Esophagus mucosa (tissue), 1 donor: Measurements from ENCODE around the gene PPP1R9A. TPM values are rescaled to one million over a fixed set of nuclear protein-coding genes. Genes with fewer than 3 reads are reported as not detected.

Experiments used
- ATAC-seq: fragments of 200-7000 bp; cut with Tn5 transposase; one replicate; pipeline ENCODE4 v1.9.1; 2020
- total RNA-seq: library from RNA; stranded (reverse); gene quantifications from one replicate; pipeline ENCODE4 v1.2.4, GENCODE V29; 2023
- donor health status: DM: yes; HTN: yes; CAD: no.

PPP1R9A gene
- total RNA-seq, 1 donor from 2014 or later: 0.36 TPM

DNA sequence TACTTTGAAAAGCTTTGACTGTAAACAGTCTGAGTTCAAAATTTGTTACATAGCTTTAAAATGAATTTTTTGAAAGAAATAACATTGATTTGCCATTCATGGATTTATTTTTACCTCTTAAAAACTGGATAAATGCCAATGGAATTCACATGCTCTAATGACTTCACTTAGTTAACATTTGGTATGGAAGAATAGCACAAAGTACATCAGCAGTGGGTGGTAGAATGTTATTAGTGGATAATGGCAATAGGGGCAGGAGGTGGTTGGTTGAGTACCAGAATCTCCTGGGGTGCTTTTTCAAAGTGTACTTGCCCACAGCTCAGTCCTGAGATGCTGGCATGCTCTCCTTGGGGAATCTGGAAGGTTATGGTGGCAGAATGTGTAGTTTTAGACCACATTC, 4.7 kb downstream of the PPP1R9A start:
- ATAC-seq: no peak

DNA sequence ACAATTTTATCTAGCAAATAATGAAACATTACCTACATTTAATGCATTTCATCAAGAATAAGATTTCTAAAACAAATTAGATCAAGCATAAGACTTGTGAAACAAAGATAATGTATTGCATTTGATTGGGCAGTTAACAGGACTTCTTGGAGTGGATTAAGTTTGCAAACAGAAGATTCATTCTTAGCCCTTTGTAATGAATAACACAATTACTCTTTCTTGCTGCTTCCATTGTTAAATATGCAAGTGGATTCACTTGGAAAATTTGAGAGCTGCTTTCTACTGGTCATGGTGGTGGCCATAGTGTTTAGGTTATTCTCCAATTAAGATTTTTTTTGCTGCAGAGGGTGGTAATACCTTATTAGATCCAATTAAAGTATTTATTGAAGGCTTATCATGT, 6.0 kb downstream of the PPP1R9A start:
- no peak for ATAC-seq

DNA sequence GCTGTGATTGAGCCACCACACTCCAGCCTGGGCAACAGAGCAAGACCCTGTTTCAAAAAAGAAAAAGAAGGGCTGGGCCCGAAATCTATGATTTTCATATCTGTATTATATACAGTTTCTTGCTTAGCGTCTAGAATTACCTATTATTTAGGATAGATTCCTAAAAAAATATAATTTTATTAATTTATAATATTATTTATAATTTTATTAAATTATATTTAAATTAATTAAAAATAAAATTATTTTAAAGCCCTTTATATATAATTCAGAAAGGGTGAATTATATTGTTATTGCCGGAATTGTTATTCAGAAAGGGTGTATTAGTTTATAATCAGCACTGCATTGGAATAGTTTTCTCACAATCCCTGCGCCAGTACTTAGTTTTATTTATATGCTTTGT, 14.5 kb downstream of the PPP1R9A start:
- ATAC-seq: no peak

DNA sequence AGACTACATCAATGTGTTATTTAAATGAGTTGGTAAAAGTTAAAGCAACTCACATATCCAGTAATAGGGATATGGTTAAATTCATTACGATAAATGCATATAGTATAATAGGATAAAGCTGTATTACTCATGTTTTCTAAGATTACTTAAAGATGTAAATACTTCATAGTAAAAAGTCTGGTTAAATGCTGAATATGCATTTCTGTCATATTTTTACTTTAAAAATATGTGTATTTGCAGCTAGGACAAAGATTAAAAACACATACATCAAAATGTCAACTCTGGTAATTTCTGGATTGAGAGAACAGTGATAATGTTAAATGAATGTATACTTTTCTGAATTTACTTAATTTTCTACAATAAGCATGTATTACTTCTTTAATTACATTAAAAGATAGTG, 15.1 kb downstream of the PPP1R9A start:
- ATAC-seq: no peak

DNA sequence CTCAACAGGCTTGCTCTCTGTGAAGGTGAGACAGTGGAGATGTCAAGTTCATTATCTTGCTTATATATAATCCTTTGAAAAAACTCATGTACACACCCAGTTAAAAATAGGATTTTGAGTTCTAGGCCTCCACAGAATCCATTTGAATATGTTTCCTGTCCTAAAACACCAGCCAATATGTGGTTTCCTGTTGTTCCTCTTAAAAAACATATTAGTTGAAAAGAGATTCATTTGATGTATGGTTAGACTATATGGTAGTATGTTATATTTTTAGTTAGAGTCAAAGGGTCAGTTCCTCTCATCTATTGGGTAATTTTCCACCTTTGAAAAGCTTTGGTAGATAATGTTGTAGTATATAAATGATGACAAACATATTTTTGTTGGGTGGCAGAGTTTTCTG, 16.0 kb downstream of the PPP1R9A start:
- ATAC-seq: no peak

DNA sequence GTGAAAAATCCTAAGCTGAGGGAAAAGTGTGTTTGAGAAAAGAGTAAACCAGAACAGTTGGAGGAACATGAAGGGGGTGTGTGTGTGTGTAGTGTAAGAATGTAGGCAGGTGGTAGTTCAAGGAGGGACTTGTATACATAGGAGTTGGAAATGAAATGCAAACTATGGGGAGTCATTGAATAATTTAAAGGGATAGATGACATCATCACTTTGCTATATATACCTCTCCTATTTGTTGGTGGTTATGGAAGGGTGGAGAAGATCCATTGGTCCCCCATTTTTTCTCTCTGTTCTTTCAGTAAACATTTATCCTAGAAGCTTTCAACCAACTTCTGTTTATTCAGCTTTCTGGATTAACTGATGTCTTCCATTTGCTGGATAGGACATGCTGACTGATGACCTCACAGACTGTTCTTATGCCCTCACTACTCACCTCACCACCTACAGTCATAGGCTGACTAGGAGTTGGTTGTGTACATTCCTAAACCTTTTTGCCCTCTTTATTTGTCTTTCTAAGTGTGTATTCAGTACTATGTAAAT, 20.8 kb downstream of the PPP1R9A start:
- no peak for ATAC-seq

DNA sequence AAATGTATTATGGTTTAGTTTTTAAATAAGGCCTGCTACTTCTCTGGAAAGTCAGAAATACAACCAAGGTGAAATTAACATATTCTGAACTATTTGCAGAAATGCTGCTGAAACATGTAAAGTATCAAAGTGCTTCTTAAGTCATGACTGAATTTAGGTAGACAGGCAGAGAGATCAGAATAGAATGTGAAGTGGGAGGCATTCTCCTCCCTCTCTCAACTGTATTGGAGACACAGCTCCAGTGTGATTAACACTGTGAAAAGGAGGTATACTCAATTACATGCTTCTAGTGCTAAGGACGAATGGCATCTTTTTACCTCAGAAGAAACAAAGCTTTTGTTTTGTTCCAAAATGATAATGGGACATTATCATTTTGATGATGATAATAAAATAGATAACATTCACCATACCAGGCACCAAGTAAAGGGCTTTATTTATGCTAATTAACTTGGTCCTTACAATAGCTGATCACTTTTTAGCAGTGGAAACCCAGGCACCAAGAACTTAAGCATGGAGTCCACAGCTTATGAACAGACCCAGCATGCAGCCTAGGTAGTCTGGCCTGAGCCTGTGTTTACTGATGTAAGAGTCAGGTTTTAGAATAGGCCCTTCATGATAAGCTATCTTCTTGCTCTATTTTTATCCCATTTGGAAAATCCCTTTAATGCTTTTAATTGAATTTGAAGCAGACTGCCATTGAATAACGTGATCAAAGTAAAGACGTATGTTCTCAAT, 26.0 kb downstream of the PPP1R9A start:
- ATAC-seq: no peak

DNA sequence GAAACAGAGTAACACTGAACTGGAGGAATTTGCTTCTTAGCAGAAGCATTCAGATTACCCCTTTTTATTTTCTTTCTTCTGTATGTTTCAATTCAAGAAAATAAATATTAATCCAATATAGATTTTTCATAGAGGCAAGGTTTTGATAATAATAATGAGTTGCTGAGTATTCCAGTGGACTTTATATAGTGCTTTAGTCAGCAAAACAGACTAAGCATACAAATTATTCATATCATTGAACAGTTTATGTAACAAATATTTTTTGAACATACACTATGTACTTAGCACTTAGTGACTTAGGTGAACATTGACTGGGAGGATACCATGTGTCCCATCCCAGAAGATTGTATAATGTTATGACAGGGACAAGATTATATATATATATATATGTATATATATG, 32.0 kb downstream of the PPP1R9A start:
- ATAC-seq: no peak

DNA sequence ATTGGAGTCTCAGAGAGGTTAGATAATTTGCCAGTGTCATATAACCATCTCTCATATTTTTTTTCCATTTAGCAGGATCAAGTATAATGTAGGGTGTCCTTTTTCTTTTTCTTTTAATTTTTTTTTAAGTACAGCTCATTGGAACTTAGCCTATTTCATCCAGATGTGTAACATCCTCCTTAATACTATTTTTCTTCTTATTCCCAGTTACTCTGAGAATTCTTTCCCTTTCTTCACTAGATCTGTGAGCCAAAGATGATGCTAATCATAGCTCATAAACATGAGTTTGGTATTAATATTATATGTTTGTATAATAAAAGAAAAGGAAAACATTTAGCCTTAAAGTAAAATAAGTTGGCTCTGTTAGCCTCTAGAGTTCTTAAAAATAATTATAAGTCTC, 32.8 kb downstream of the PPP1R9A start:
- no peak for ATAC-seq

DNA sequence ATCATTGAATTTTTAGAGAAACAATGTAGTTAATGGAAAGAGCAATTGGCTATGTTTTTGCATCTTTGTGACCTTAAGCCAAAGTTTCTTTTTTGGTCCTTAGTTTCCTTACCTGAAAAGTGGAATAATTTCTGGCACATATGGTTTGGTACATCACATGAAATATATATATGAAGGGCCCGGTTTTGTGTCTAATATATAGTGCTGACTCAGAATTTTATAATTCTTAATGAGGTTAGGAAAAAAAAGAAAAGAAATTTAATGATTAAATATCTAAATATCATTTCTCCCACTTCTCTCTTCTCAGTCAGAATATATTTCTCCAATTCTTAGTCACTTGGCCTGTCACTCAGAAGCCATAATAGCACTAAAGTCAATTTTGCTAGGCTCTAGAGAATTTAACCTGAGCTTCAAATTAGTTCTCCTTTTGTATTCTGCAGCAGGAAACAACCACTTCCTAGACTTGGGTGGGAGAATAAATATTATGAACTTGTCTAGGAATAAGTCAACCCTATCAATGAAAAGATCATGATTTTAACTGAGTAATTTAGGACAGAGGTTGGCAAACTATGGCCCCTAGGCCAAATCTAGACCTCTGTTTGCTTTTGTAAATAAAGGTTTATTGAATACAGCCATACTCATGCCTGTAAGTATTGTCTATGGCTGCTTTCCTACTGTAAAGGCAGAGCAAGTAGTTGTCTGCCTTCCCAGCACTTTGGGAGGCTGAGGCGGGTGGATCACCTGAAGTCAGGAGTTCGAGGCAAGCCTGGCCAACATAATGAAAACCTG, 34.6 kb downstream of the PPP1R9A start:
- no peak for ATAC-seq

DNA sequence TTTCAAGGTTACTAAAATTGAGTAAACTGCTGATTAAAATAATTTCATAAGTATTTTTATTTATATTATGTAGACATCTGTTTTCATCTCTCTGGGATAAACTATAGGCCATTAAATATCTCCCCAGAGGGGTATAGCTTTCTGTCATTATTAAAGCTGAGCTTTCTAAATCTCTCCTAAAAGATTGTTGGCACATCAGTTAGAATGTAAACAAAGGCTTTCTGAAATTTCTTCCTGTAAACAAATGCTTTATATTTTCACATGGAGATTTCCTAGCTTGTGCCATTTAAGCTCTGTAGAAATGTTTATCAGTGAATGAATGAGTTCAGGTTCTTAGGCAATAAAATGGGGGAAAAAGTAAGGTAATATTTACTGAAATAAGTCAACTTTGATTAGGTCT, 35.7 kb downstream of the PPP1R9A start:
- ATAC-seq: no peak

DNA sequence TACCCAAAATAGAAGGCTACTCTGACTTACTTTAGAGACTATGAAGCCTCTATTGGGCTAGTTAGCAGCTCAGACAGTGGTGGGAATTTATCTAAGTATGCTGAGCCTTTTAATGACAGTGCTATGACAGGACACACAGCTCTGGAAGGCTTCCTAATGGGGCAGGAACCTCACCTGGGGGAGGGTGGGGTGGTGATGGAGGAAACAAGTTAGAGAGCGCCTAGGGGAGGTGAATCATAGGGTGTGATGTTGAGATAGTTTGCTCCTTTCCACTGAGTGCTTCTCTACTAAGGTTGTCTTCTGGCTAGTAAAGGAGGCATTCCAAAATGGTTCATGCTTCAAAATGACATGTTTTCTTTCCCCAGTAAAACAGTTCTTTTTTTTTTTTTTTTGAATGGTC, 42.1 kb downstream of the PPP1R9A start:
- ATAC-seq: peak; percentile 50

DNA sequence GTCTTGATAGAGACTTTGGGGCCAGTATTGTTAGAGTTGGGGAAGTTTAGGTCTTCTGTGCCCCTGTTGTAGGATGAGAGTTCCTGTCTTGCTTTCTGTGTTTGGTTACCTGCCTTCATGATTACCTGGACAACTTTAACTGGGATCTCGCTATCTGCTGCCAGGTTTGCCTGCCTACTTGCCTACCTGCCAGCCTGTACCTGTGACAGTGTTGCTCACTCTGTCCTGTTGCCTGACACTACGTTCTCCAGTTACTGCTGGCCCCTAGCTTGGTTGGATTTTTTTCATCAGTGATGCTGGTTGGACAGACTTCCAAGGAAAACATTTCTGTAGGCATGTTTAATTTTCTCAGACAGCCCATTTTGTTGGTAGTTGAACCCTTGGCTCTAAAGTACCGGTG, 48.4 kb downstream of the PPP1R9A start:
- ATAC-seq: no peak

DNA sequence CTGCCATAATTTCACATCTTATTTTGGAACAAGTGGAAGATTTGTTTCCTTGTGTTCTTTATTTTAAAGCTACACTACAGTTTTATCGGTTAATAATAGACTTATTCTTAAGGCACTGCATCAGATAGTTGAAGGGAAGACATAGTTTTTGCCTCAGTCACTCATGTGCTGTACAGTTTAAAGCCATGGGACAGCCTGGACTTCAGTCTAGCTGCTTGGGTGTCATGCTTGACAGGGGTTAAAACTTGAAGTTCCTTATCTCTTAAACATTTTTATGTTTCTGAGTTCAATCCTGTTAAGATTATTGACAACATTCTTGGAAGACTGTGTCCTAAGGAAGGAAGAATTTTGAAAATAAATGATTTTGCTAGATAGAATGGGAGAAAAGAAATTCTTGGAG, 49.7 kb downstream of the PPP1R9A start:
- ATAC-seq: no peak

DNA sequence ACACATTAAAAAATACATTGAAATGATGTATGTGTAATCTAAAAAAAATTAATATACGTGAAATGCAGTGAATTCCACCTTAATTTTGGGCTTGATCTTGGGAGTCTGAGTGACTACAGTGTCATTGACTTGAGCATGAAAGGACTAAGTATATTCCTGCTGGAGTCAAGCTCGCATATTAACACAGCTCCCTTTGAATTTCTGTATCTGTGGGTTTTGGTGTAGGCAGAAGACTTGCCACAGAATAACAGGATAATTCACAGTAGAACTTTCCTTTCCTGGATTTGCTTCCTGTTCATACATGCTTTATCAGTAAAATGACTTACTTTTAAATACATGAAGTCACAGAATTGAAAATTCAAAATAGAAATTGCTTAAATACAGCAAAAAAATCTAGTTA, 55.3 kb downstream of the PPP1R9A start:
- ATAC-seq: no peak

DNA sequence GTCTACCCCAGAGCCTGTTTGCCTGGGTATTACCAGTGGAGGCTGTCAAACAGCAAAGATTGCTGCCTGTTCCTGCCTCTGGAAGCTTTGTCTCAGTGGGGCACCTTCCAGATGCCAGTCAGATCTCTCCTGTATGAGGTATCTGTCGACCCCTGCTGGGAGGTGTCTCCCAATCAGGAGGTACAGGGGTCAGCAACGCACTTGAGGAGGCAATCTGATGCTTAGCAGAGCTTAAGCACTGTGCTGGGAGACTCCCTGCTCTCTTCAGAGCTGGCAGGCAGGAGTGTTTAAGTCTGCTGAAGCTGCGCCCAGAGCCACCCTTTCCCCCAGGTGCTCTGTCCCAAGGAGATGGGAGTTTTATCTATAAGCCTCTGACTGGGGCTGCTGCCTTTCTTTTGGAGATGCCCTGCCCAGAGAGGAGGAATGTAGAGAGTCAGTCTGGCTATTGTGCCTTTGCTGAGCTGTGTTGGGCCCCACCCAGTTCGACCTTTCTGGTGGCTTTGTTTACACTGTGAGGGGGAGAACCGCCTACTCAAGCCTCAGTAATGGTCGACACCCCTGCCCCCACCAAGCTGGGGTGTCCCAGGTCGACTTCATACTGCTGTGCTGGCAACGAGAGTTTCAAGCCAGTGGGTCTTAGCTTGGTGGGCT, 62.2 kb downstream of the PPP1R9A start:
- no peak for ATAC-seq

DNA sequence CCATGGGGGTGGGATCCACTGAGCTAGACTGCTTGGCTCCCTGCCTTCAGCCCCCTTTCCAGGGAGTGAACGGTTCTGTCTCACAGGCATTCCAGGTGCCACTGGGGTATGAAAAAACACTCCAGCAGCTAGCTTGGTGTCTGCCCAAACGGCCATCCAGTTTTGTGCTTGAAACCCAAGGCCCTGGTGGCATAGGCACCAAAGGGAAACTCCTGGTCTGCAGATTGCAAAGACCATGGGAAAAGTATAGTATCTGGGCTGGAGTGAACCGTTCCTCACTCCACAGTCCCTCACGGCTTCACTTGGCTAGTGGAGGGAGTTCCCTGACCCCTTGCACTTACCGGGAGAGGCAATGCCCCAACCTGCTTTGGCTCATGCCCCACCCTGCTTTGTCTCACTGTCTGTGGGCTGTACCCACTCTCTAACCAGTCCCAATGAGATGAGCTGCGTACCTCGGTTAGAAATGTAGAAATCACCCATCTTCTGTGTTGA, 62.7 kb downstream of the PPP1R9A start:
- no peak for ATAC-seq

DNA sequence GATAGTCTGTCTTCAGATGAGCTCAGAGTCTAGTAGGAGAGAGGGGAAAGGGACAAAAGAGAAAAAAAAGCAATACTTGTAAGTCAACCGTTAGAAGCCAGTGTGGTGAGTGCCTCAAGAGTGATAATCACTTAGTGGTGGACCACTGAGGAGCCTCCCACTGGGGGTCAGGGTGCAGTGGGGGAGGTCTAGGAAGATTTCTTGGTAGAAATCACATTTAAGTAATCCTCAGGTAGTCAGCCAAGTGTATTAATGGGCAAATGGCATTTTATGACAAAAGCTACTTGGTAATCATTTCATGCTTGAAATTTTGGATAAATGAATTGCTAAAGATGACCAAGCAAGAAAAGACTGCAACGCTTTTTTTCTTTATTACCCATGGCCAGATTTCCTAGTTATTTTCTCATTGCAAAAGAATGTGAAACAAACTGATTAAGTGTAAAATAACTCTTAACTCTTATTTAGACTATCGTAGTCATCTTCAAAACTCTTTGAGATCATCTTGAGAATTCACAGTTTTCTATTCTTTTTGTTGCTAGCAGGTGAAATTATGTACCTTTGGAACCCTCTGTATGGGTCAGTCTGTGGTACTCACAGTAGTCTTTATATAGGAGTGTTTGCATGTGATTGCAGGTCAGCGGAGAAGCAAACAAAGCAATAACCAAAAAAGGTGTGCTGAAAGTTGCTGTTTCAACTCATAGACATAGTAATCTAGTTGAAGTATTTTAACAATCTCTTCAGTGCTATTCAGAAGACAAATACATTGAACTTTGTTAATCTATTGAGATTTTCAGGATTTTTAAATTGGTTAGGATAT, 63.9 kb downstream of the PPP1R9A start:
- ATAC-seq: no peak

DNA sequence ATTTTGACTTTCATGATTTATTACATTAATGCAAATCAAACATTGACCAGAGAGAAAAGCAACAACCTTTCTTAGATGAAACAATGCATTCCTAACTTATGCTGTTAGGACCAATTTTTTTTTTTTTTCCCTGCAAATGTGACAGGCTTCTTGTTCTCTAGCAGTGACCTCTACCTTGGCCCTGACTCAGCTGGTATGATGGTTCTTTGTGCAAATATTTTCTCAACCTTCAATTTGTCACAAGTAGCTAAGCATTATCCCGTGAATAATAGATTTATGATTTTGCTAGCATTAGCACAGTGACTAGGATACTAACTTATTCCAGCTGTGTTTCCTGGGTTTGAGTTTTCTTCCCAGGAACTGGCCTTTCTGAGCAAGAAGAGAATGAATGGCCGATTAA, 64.9 kb downstream of the PPP1R9A start:
- ATAC-seq: no peak

DNA sequence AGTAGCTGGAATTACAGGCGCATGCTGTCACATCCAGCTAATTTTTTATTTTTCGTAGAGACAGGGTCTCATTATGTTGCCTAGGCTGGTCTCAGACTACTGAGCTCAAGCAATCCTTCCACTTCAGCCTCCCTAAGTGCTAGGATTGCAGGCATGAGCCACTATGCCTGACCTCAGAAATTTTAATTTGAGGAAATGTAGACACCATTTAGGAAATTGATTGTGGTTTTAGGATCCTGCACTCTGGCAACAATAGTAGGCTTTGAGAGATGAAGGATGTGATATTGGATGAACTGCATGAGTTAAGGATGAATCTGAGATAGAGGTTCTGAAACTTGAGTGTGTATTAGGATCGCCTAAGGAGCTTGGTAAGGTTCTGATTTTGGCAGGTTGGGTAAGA, 66.5 kb downstream of the PPP1R9A start:
- no peak for ATAC-seq

DNA sequence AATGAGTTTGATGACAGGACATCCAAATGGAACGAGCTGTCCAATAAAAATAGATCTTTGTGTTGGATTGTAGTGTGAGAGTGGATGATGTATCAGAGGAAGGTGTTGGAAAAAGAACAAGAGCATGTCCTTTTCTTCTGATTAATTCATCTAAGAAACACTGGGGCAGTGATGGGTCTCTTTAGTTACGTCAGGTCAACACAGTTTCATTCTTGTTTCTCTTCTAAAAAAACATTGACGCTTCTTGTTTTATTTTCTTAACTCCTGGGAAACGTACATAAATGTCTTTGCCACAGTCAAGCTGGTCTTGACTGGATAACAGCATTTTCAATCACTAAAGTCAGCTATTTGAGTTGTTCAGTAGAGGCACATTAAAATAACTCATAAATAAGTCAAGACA, 67.0 kb downstream of the PPP1R9A start:
- no peak for ATAC-seq

DNA sequence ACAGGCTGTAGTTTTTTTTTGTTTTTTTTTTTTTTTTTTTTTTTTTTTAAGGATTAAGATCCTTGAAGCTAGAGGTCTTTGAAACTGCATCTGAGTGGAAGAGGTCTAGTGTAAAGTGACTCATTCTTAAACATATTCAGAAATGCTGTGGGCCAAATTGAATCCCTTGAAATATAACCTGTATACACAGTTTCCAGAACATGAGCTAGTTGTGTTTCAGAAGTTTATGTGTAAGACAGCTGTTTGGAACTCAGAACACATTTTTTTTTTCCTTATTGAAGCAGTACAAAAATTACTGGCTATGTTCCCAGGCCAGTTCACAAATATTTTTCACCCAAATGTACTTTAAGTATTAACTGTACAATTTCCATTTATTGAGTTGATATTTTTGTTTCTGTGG, 67.9 kb downstream of the PPP1R9A start:
- no peak for ATAC-seq
